Activated CD4-positive, alpha-beta T cell treated with anti-CD3 and anti-CD28 coated beads, Interleukin-2, Interleukin-4, amounts not matched to agents 100 ng/mL and 50 ng/mL, durations not matched to agents 16 hours and 8 hours (primary cell): ENCODE data around the gene PKIG.

Source experiments
- DNase-seq: peaks from one replicate; pipeline ENCODE4 v3.0.0-alpha.2; 2020; ENCODE audit warnings: low spot score

Gene PKIG

GRCh38 chr20:44620030-44620429 lies 37.7 kb downstream of the PKIG start:
- no peak for DNase-seq

GRCh38 chr20:44621325-44621724 lies 38.9 kb downstream of the PKIG start:
- DNase-seq, result no peak

GRCh38 chr20:44621939-44622338 lies 39.6 kb downstream of the PKIG start:
- no peak for DNase-seq

- DNase-seq, result no peak
These were observed 40.3 kb downstream of the PKIG start for GRCh38 chr20:44622501-44623270.

- no peak for DNase-seq
These were observed 41.8 kb downstream of the PKIG start for GRCh38 chr20:44624152-44624551.

- peak; percentile 9 for DNase-seq
These were observed 42.4 kb downstream of the PKIG start for GRCh38 chr20:44624743-44625271.

- no peak for DNase-seq
These were observed 43.0 kb downstream of the PKIG start for GRCh38 chr20:44625361-44625760.

GRCh38 chr20:44626278-44626677 lies 43.9 kb downstream of the PKIG start:
- DNase-seq, result no peak

GRCh38 chr20:44627364-44628010 lies 45.1 kb downstream of the PKIG start:
- DNase-seq, result no peak

GRCh38 chr20:44629017-44629385 lies 46.6 kb downstream of the PKIG start:
- no peak for DNase-seq

- no peak for DNase-seq
These were observed 47.2 kb downstream of the PKIG start for GRCh38 chr20:44629542-44629941.

- DNase-seq, result no peak
These were observed 47.9 kb downstream of the PKIG start for GRCh38 chr20:44630297-44630696.

- DNase-seq, result no peak
These were observed 49.8 kb downstream of the PKIG start for GRCh38 chr20:44632103-44632752.

- no peak for DNase-seq
These were observed 50.9 kb downstream of the PKIG start for GRCh38 chr20:44633187-44633810.

GRCh38 chr20:44633872-44634600 lies 51.7 kb downstream of the PKIG start:
- no peak for DNase-seq

GRCh38 chr20:44635877-44636276 lies 53.5 kb downstream of the PKIG start:
- no peak for DNase-seq

GRCh38 chr20:44637042-44637441 lies 54.7 kb downstream of the PKIG start:
- DNase-seq, result no peak

- no peak for DNase-seq
These were observed 55.4 kb downstream of the PKIG start for GRCh38 chr20:44637522-44638372.

- no peak for DNase-seq
These were observed 58.1 kb downstream of the PKIG start for GRCh38 chr20:44640522-44640921.

GRCh38 chr20:44641325-44641724 lies 58.9 kb downstream of the PKIG start:
- no peak for DNase-seq
